Cerebellar nuclear complex (tissue), 1 donor: ENCODE measurements around the gene MTHFD1.

Experiments
- DNase-seq, 2 experiments: peaks; one replicate each; lab custom pipeline; 2025; lab: John Stamatoyannopoulos, UW

MTHFD1 gene

DNA sequence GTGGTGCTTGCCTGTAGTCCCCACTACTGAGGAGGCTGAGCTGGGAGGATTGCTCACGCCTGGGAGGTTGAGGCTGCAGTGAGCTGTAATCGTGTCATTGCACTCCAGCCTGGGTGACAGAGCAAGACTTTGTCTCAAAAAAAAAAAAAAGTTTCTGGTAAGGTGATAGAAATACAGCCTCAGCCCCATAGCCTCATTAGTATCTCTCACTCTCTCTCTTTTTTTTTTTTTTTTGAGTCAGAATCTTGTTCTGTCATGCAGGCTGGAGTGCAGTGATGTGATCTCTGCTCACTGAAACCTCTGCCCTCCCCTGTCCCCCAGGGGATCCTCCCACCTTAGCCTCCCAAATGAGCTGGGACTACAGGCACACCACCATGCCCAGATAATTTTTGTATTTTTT is 19.2 kb downstream of the MTHFD1 start:
- DNase-seq: no peak

DNA sequence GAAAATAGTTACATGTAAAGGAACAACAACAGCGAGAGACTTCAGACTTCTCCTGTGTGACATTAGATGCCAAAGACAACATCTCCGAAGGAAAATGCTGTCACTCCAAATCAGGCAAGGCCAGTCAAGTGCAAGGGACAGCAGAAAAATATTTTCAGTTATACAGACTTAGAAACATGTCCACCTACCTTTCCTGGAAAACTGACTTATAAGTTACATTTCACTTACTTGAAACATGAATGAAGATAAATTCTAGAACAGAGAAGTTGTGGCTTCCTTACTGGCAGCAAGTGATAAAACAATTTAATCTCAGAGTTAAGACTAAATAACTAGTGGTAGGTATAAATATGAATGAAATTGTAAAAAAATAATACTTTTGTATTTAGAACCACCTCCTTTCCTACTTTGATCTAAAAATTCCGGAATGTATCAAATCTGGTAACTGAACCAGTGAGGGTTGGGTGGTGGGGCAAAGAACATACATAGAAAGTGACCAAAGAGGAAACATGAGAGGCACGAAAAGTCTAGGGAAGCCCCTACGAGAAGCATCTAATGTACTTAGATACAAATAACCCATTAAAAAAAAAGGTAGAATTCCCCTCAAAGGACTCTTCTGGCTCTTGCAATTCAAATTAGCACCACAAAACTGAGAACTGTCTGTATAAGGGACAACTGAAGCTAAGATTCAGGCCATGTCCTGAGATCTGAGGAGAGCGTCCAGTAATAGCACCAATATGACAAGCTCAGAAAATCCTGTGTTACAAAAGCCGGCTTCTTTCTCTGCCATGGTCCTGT is 21.2 kb downstream of the MTHFD1 start:
- DNase-seq: no peak

DNA sequence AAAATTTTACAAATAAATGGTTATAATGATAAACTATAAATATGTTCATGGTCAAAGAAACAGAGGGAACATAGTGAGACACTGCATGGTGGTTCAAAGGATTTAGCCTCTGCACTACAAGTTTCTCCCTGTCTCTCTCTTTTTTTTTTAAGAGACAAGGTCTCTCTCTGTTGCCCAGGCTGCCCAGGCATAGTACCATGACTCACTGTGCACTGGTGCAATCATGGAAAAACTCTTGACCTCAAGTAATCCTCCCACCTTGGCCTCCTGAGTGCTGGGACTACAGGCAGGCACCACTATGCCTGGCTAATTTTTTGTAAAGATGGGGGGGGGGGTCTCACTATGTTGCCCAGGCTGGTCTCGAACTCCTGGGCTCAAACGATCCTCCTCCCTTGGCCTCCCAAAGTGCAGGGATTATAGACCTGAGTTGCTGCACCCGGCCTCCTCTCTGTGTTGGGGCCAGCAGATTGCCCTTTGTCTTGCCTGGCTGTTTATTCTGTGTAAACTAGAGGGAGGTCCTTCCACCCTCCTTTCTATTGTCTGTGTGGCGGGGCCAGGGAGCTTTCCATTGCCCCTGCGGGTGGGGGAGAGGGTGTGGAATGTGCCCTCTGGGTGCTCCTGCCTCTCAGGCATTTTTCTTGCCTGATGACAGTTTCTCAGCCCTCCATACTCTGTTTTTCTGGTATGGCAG is 22.1 kb downstream of the MTHFD1 start:
- no peak for DNase-seq

DNA sequence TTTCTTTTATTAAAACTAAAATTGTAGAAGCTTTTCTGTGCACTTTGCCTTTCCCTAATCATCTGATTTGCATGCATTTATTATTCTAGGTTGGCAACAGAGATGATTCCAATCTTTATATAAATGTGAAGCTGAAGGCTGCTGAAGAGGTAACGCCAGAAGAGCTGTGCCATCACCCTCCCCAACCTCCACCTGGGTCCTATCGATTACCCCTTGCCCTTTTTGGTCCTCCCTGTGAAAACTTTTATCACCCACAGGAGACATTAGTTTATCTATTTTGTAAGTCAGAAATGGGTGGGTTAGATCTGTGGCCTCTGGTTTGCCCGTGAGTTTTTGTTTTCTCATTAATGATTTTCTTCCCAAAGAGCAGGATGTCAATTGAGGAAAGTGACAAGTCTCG is 22.8 kb downstream of the MTHFD1 start:
- no peak for DNase-seq

DNA sequence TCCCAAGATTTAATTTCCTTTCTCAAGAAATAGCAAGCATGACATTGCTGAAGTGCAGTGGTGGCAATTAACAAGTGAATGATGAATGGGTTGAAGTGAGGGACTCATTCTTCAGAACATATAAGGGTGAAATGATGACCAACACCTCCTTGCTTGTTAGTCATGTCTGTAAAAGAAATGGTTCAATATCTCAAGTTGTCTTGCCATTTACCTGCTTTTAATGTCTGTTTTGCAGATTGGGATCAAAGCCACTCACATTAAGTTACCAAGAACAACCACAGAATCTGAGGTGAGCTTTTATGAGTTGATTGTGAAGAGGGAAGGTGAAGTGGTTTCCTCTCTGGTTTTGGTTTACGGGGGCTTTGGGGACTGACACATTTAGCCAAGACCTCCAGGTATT is 24.1 kb downstream of the MTHFD1 start:
- no peak for DNase-seq

DNA sequence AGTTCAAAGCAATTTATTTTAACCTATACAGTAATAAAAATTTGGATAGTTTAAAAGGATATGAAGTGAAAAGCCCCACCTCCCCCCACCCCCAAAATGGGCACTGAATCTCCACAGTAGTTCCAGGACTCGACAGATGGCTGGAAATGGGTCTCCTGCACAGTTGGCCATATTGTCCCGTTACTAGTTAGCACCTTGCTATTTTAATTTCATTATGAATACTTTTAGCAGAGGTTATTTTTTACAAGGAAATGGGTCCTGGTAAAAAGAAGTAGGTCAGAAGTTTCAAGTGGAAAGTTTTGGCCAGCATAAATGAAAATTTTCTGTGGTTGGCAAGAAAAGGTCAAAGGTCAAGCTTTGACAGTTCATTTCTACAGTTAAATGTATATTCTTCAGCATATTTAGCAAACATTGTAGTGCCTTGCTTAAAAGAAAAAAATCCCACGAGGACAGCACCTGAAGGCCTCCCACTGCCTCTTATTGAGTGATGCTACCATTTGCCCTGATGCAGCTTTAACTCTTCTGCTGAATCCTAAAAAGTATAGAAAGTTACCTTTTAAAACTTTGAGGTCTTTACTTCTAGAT is 28.3 kb downstream of the MTHFD1 start:
- no peak for DNase-seq

DNA sequence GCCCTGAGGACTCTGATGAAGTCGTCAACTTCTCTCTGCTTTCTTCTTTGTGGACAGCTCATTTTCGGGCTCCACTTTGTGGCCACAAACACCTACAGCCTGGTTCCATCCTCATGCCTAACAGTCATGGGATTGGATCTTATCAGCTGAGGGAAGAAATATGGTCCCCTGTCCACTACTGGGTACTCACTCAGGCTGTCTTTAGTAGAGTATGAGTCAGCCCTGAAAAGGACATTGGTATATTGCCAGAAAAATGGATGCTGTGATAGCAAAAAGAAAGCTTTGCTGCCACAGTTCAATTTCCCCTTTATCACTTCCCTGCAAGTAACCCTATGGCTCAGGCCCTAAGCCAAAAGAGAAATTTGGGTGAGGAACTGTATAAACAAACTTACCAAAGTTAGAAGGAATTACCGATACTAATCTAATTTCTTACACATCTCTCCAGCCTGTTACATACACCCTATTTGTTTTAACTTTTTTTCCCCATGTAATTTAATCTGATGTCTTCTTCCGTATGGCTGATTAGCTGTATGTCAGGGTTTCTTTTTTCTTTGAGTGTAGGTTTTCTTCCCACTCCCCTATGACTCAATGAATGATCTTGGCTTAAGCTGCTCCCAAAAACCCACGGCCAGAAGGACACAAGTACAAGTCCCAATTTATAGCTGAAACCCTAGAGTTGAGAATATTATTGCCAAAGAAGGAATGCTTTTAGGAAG is 29.1 kb downstream of the MTHFD1 start:
- no peak for DNase-seq

DNA sequence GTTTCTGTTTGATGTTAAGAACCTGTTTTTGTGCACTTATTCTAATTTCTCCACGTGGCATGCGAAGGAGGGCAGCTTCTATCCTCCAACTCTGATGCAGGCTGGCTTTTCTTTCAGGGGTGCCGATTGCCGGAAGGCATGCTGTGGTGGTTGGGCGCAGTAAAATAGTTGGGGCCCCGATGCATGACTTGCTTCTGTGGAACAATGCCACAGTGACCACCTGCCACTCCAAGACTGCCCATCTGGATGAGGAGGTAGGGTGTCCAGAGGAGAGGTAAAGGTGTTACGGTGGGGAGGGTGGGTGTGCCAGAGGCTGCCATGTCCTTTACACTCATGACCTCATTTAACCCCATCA is 29.6 kb downstream of the MTHFD1 start:
- DNase-seq: no peak

DNA sequence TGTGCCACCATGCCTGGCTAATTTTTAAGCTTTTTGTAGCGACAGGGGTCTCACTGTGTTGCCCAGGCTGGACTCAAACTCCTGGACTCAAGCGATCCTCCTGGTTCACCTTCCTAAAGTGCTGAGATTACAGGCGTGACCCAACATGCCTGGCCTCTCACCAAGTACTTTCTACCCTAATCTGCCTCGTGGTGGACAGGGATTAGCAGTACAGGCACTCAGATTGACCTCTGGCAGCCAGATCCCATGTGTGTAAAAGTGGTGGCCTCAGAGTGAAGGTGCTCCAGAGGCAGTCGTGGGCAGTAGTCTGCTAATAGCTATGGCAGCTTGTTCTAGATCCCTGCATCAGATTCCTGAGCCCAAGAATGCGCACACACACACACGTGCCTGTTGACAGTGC is 30.9 kb downstream of the MTHFD1 start:
- no peak for DNase-seq

DNA sequence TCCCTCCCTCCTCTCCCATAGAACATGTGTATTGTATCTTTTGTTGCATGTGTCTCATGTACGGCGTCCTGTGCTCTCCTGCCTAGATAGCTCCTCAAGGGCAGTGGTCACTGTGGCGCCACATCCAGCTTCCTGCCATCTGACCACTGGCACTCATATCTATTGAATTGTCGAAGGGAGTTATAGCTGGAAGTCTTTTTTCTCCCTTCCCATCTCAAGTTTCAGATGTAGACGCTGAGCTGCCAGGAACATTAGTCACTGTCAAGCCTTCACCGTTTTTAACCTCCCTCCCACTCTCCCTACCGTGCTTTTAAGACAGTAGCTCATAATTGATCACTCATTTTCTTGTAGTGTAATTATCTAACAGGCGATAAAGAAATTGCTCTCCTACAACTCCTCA is 33.0 kb downstream of the MTHFD1 start:
- DNase-seq: no peak

DNA sequence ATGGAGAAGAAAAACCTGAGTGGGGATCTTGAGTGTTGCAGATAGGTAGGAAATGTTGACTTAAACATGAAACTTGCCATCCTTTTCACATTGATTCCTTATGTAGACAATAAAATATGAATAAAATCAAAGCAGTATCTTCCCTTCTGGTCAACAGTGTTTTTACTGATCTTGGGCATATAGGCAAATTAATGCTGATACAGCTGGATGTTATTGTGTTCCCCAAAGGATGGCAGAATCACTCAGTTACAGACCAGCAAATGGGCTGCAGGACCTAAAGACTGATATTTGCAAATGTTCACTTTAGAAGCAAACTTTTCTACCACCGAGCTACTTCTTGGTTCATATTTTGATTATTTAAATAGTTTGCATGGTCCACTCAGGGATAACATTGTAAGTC is 33.9 kb downstream of the MTHFD1 start:
- DNase-seq: no peak

DNA sequence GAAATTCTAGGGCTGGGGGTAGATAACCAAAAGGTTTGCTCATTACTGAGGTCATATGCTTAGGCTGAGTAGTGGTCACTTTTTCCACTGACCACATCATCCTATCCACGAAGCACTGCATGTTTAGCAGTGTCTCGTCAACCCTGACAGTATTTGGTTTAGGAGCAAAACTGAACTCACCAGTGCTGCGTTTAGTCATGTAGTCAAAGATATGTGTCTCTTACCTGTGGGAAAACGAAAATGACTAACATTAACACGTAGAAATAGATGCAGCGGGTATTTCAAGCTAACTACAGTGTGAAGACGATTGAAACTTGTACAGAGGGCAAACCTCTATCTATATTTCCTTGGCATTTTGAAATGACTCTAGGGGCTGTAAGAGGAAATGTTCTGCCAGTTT is 34.6 kb downstream of the MTHFD1 start:
- no peak for DNase-seq

DNA sequence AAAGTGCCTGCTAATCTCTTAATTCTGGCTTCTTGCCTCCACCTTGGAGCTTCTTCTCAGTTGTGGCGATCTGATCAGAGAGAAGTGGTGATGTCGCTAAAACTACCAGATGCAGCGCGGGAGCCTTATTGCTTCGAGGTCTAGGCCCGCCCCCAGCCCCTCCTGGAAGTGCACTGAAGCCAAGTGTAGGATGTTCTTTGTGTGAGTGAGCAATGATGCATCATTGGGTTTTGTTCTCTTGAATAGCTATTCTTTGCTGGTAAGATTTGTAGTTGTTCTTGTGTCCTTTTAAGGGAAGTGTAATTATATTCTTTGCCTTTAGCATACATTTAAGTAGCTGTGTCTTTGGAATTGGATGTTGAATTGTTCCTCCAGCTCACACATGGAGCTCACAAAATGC is 35.8 kb downstream of the MTHFD1 start:
- no peak for DNase-seq

DNA sequence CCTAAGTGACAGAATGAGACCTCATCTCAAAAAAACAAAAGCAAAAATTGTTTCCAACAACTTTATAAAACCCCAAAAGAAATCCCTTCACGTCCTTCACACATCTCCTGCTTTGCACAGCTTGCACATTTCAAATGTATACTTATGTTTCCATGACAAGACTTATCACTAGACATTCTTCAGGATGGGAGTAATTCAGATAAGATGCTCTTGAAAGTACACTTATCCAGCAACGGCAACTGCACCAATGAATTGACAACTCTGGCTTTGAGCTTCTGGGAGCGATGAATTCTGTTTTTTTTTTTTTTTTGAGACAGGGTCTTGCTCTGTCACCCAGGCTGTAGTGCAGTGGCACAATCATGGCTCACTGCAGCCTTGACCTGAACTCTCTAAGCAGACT is 46.4 kb downstream of the MTHFD1 start:
- DNase-seq: no peak

DNA sequence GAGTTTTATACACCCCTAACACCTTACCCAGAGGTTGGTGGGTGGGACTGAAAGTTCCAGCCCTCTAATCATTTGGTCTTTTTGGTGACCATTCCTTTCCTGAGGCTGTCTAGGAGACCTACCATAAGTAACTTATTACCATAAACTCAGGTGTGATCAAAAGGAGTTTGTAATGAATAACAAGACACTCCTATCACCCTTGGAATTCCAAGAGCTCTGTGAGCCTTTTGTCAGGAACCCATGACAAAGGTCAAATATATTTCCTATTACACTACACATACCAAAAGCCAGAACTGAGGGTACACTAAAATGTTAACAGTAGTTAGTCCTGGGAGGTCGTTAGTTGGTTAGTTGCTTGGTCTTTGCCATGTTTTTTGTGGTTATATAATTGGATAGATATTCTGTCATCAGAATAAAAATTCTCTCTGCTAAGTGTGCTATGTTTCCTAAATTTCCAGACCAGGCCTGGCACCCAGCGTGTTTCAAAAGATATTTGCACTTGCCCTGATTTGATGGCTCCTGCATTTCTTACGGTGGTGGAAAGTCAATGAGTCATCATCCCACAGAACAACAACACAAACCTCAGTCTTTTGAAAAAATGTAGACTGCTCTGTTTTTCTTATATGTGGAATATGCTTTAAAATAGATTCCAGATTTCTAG is 50.2 kb downstream of the MTHFD1 start:
- DNase-seq: no peak

DNA sequence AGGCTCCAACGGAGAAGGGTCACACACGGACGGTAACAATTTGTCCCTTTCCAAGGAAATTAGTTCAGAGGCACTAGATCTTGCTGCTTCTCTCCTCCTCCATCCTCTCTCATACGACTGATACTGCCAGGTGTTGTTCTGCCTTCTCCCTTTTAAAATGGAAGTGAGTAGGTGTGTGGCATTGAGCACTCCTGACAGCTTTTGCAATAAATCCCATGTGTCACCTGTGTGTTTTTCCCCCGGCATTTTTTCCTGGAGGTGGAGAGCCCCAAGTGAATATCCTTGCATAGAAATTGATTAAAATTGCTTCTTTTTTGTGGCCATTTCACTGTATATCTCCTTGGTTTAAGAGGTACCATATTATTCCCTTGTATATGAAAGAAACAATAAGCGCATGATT is 51.0 kb downstream of the MTHFD1 start:
- DNase-seq: no peak

DNA sequence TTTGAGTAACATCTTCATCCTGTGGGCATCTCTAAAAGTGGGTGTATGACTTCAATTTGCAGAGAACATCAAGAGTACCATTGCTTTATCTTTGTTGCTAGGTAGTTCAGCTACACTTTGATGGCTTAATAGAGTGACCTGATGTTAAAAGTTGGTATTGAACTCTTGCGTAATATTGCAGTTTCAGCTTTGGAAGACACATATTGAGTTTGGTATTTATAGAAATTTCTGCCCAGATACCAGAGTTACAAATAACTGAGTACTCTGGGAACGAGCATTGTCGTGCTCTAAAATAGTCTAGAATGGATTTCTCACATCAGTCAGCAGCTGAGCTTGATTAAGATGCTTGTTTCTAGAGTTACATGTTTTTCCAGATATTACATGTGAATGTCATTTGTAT is 52.3 kb downstream of the MTHFD1 start:
- no peak for DNase-seq

DNA sequence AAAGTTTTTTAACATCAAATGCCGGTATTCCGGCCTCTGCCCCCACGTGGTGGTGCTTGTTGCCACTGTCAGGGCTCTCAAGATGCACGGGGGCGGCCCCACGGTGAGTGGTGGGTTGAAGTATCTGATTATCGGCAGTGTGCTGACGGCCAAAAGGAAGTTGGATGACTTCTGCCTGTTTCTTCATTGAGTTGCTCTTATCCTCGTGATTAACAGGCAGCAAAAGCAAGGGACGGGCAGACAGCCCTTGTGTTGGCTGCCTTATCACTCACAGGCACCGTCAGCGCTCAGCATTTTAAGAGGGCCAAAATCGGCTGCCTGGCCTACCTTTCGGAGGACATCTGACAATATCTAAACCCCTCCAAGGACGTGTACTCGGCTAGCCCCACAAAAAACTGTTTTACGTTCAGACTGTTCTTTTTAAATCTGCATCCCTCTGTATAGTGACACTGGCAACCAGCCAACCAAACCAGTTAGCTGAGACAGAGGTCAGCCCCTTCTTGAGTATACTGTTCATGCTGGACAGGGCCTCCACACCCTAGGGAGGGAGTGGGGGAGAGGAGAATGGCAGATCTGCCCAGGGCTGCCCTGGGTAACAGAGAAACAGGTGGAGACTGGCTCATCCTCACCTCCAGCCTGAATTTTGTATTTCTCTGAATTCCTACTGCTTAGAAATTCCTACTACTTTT is 54.3 kb downstream of the MTHFD1 start:
- no peak for DNase-seq

DNA sequence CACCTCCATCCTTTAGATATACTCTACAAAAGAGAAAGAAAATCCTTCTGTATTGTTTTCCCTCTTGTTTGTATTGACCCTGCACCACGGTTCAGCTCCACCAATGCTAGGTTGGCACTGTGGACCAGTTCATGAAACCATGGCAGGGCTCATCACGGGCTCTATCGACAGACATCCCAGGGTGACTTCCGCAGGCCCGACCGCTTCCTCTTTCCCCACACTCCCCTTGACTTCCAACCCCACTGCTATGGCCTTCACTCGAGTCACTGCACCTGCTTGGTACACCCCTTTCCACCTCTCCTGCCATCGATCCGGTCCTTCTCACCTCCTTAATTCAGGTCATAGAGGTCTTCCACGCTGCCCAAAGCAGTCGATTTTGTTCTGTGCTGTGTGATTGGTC is 56.0 kb downstream of the MTHFD1 start:
- no peak for DNase-seq

DNA sequence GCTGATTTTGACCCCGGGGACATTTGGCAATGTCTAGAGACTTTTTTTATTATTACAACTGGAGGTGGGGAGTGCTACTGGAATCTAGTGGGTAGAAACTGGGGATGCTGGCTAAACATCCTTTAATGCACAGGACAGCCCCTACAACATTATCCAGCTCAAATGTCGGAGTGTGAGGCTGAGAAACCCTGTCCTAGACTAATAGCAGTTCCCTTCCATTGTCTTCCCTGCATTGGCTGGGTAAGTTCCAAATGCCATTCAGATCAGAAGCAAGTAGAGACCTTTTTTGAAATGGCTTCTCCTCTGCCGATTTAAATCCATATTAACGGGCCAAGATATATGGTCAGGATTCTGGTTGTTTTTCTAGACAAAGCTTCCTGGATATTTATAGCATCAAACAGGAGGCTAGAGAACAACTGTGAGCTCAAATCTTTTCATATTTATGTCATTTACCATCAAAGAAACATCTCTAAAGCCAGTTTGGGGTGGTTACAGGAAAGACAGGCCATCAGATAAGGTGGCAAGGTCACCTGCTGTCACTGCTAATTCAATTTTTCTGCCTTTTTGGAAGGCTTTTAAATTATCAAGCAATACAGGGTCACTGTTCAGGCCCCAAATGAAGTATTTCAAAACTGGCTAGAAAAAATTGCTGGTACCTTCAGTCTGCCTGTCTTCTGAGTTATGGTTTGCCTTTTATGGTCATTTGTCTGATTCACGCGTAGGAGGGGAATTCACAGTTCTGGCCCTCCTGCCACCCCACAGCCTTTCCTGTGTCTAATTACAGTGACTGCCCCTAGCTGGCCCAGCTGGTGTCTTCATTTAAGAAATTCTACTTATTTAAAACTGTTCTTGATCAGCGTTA is 57.1 kb downstream of the MTHFD1 start:
- DNase-seq: no peak
